Body of pancreas (tissue), 4 donors: Measurements from ENCODE around the gene UQCRC1. TPM values are rescaled to one million over a fixed set of nuclear protein-coding genes. Genes with fewer than 3 reads are reported as not detected.

Source experiments
- ATAC-seq: fragments of 150-250 bp; one replicate; pipeline ENCODE4 v1.9.1; 2016
- DNase-seq, 4 donors: peaks; one replicate each; pipeline ENCODE4 v3.0.0-alpha.2; 2019
- H3K27ac ChIP-seq, 4 donors: fragments of 200-600 bp; sonication (generic); 1 replicate in 3 of 4; 2 replicates in 1 of 4; pipeline versions ENCODE4 v1.5.1 to v1.6.1; 2016 to 2019; ENCODE audit warnings: mild to moderate bottlenecking in 1 of 4, mixed read lengths in 1 of 4, moderate library complexity in 1 of 4
- H3K27me3 ChIP-seq, 2 donors: fragments of 200-600 bp; sonication (generic); one replicate each; pipeline ENCODE4 v1.6.0; 2016; ENCODE audit warnings: mild to moderate bottlenecking in 1 of 2
- H3K36me3 ChIP-seq, 2 donors: fragments of 200-600 bp; sonication (generic); replicated peaks in 1 of 2; 2 replicates each; pipeline ENCODE4 v1.5.1; 2016; ENCODE audit warnings: low read depth in 2 of 2; ENCODE audit not compliant: insufficient read depth in 1 of 2
- H3K4me1 ChIP-seq: fragments of 200-600 bp; sonication (generic); one replicate; pipeline ENCODE4 v1.6.0; 2016
- H3K4me3 ChIP-seq, 2 donors: fragments of 200-600 bp; sonication (generic); 1 replicate in 1 of 2; 2 replicates in 1 of 2; pipeline ENCODE4 v1.5.1; 2016 to 2019
- H3K9me3 ChIP-seq, 3 donors: fragments of 200-600 bp; sonication (generic); 1 replicate in 2 of 3; 2 replicates in 1 of 3; pipeline ENCODE4 v1.5.1; 2016
- POLR2A ChIP-seq, 3 donors: fragments of 450-650 bp; IDR thresholded peaks; one replicate each; pipeline ENCODE4 v1.6.1; 2016; ENCODE audit warnings: antibody characterized with exemption in 3 of 3, mild to moderate bottlenecking in 2 of 3
- WGBS, 2 donors: methylation state at CpG; one replicate each; pipeline ENCODE4 v1.1.5; 2017; 5-methylcytosine and 5-hydroxymethylcytosine counted together
- intact Hi-C: fragments of 100-400 bp; cut with DNase I; formaldehyde crosslinking; loops from one replicate; pipeline ENCODE4 v1.15.1; 2023
- total RNA-seq, 2 donors: library from RNA; depleted of rRNA; stranded (reverse); fragments of >200 nt; gene quantifications; one replicate each; pipeline ENCODE4 v1.1.0, GENCODE V29; 2016
- TF ChIP-seq, protein P1 (sequence below), 7 experiments: fragments of 450-650 bp in 4 of 7; fragments of 200-600 bp in 3 of 7; sonication (generic) in 3 of 7; IDR thresholded peaks; one replicate each; pipeline ENCODE4 v1.5.1; 2016 to 2019; ENCODE audit warnings: antibody characterized with exemption in 7 of 7

UQCRC1 gene
- total RNA-seq, 2 donors from 2014 or later, result 92.9 to 161 TPM

DNA sequence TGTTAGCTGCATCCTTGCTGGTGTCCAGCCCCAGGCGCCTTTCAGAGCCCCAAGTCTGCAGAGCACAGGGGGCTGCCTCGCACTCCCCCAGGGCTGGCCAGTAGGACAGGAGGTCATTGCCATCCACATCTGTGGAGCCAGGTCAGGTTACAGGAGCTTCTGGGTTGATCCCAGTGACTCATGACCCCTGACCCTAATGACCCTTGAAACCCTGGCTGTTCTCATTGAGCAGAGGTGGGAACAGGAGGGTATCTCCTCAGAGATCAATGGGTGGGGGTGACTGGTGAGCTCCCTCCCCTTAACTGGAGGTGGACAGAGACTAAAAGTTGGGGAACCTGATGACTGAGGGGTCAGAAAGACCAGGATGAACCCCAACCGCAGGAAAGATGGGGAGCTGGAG is 31.9 kb upstream of the UQCRC1 start:
- H3K36me3 ChIP-seq, result no peaks in the 10 kb centered on the region
- H3K4me1 ChIP-seq, result peaks cover 3% of the 10 kb centered on the region
- H3K9me3 ChIP-seq, result no peaks in the 10 kb centered on the region
- ATAC-seq (no peak), DNase-seq (no peak)
- WGBS, 2 donors, result 91 to 100% methylated on average over 1 to 3 of the region's 3 CpGs
- no peaks in the 10 kb centered on the region for H3K27me3 ChIP-seq
- H3K4me3 ChIP-seq, result no peak overlapping the region
- intact Hi-C loops, result no loop called here
- no peak for TF ChIP-seq POLR2A (IDR thresholded peaks at IDR 0.05)
- TF ChIP-seq, protein P1, sequence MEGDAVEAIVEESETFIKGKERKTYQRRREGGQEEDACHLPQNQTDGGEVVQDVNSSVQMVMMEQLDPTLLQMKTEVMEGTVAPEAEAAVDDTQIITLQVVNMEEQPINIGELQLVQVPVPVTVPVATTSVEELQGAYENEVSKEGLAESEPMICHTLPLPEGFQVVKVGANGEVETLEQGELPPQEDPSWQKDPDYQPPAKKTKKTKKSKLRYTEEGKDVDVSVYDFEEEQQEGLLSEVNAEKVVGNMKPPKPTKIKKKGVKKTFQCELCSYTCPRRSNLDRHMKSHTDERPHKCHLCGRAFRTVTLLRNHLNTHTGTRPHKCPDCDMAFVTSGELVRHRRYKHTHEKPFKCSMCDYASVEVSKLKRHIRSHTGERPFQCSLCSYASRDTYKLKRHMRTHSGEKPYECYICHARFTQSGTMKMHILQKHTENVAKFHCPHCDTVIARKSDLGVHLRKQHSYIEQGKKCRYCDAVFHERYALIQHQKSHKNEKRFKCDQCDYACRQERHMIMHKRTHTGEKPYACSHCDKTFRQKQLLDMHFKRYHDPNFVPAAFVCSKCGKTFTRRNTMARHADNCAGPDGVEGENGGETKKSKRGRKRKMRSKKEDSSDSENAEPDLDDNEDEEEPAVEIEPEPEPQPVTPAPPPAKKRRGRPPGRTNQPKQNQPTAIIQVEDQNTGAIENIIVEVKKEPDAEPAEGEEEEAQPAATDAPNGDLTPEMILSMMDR (IDR thresholded peaks at IDR 0.05), result no peak
- H3K27ac ChIP-seq, result no peak overlapping the region

DNA sequence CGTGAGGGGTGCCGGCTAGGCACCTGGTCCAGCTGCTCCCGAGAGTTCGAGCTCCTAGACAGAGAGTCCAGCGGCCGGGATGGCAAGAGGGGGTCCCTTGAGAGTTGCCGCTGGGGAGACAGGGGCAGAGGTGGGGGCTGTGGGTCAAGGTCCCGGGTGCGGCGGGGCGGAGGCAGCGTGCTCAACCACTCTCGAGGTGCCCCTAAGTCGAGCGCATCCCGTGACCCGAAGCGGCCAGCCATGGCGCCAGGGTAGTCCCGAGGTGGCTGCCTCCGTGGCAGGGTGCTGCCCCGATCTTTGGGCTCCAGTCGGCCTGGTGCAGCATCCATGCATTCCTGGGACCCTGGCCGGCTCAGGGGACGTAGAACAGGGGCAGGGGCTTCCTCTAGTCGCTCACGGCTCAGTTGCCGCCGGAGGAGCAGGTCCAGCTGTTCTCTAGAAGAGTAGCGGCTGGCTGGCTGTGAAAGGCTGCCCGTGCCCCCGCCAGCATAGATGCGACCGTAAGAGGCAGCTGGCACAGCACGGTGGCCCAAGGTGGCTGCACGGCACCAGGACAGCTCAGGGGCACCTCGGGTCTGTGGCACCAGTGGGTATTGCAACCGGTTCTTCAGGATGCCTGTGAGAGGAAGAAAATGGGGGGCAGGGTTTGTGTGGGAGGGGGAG is 30.6 kb upstream of the UQCRC1 start:
- ATAC-seq (no peak), DNase-seq (no peak)
- Histone ChIP-seq H3K27me3 (no peaks in the 10 kb centered on the region), H3K4me3 (no peak overlapping the region), H3K27ac (no peak overlapping the region), H3K9me3 (no peaks in the 10 kb centered on the region), H3K36me3 (no peaks in the 10 kb centered on the region), H3K4me1 (peaks cover 11% of the 10 kb centered on the region)
- intact Hi-C loops, result no loop called here
- 85 to 92% methylated on average over 19 to 24 of the region's 38 CpGs for WGBS, 2 donors
- TF ChIP-seq, protein P1 (IDR thresholded peaks at IDR 0.05), result no peak
- TF ChIP-seq POLR2A (IDR thresholded peaks at IDR 0.05), result no peak

DNA sequence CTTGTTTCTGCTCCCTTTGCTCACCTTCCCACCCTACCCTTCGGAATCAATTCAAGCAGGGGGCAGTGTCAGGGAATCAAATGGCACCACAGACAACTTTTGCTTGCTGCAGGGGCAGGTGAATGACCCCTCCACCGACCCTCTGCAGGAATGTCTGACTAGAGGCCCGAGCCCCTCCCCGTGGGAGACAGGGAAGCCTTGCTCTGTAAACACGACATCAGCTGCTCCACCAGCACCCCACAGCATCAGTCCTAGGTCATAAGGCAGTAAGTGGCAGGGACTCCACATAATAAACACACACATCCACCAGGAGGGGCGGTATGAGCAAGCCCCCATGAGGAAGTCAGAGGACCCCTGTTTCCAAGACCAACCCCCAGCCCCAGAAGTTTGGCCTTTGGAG is 27.9 kb upstream of the UQCRC1 start:
- no peaks in the 10 kb centered on the region for H3K9me3 ChIP-seq
- intact Hi-C loops, result no loop called here
- no peak for ATAC-seq
- H3K4me3 ChIP-seq, result no peak overlapping the region
- TF ChIP-seq, protein P1 (IDR thresholded peaks at IDR 0.05), result no peak
- no peak for TF ChIP-seq POLR2A (IDR thresholded peaks at IDR 0.05)
- WGBS, 2 donors, result 54 to 67% methylated on average over 5 to 6 of the region's 6 CpGs
- no peaks in the 10 kb centered on the region for H3K36me3 ChIP-seq
- no peak for DNase-seq
- no peaks in the 10 kb centered on the region for H3K27me3 ChIP-seq
- peaks cover 19% of the 10 kb centered on the region for H3K4me1 ChIP-seq
- no peak overlapping the region for H3K27ac ChIP-seq

DNA sequence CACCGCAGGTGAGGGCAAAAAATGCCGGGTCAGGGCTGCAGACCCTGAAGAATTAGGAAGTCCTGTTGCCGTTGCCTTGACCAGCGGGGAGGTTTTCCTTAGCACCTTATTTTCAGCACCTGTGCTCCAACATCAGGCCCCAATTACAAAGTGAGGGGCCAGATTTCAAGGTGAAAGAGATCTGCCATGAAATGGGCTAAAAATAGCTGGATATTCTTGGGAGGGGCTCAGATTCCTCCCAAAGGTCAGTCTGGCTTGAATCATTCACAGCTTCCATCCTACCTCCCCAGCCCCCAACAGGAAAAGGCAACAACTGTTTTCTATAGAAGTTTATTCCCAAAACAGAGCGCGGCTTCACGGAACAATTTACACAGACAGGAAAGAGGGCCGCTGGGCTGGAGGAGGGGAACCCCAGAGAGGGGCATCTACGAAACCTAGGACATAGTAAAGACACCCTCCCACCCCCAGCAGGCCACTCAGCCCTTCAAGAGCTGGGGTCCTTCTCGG is 26.8 kb upstream of the UQCRC1 start:
- ATAC-seq (no peak), DNase-seq (no peak)
- H3K9me3 ChIP-seq, result no peaks in the 10 kb centered on the region
- WGBS, 2 donors, result 39 to 48% methylated on average over 8 to 10 of the region's 10 CpGs
- intact Hi-C loops, result no loop called here
- TF ChIP-seq, protein P1 (IDR thresholded peaks at IDR 0.05), result no peak
- TF ChIP-seq POLR2A (IDR thresholded peaks at IDR 0.05), result no peak
- peak overlapping the region; percentile 30 to 44 for H3K4me3 ChIP-seq
- H3K4me1 ChIP-seq, result peaks cover 19% of the 10 kb centered on the region
- H3K36me3 ChIP-seq, result no peaks in the 10 kb centered on the region
- no peaks in the 10 kb centered on the region for H3K27me3 ChIP-seq
- H3K27ac ChIP-seq, result peak overlapping the region in 3 of 4 donors; percentile 57 to 72 (median 67)
